IMR-90 (cell line): ENCODE data around the gene RBM44. TPM values are rescaled to one million over a fixed set of nuclear protein-coding genes. Genes with fewer than 3 reads are reported as not detected.

Experiments used
- ATAC-seq: fragments of 200-7000 bp; cut with Tn5 transposase; 2 replicates; pipeline ENCODE4 v1.9.1; 2020; ENCODE audit warnings: low read depth, mild to moderate bottlenecking, moderate library complexity
- BruUV-seq: library from RNA; stranded (reverse); fragments of 400-500 nt; replicated peaks from 2 replicates; lab custom pipeline; 2021; lab: Mats Ljungman, UMichigan
- CTCF ChIA-PET: fragments of 300-600 bp; formaldehyde crosslinking; extraction: SDS; loops from one replicate; lab custom pipeline; 2021; ENCODE audit warnings: antibody characterized with exemption; lab: Yijun Ruan, JAX
- POLR2A ChIA-PET: fragments of 300-600 bp; sonication (Branson Sonifier 250); formaldehyde crosslinking; loops from one replicate; lab custom pipeline; 2022; ENCODE audit warnings: antibody characterized with exemption; ENCODE audit not compliant: unreplicated experiment; lab: Charles Lee
- DNase-seq: peaks from one replicate; pipeline ENCODE4 v3.0.0; 2013
- H2AFZ ChIP-seq: replicated peaks from 2 replicates; pipeline ENCODE3; 2013; ENCODE audit warnings: low read length, mild to moderate bottlenecking; ENCODE audit not compliant: poor library complexity
- H2AK5ac ChIP-seq: 2 replicates; pipeline ENCODE4 v1.6.1; 2013; ENCODE audit warnings: low read depth, low read length, inconsistent platforms
- H2AK9ac ChIP-seq: replicated peaks from 2 replicates; pipeline ENCODE3; 2013; ENCODE audit warnings: mild to moderate bottlenecking, low read depth, low read length, moderate library complexity; ENCODE audit not compliant: poor library complexity
- H2BK120ac ChIP-seq: 2 replicates; pipeline ENCODE4 v1.6.1; 2013; ENCODE audit warnings: low read depth, low read length, inconsistent platforms
- H2BK15ac ChIP-seq: 3 replicates; pipeline ENCODE4 v1.6.1; 2013; ENCODE audit warnings: low read depth, low read length, inconsistent platforms
- H2BK20ac ChIP-seq: 2 replicates; pipeline ENCODE4 v1.6.1; 2013; ENCODE audit warnings: low read depth, mild to moderate bottlenecking, inconsistent platforms, low read length, moderate library complexity
- H2BK5ac ChIP-seq: 2 replicates; pipeline ENCODE4 v1.6.1; 2013; ENCODE audit warnings: mild to moderate bottlenecking, low read depth, low read length, inconsistent platforms; ENCODE audit not compliant: poor library complexity, severe bottlenecking
- H3K14ac ChIP-seq: replicated peaks from 2 replicates; pipeline ENCODE4 v1.6.1; 2013; ENCODE audit warnings: low read depth, low read length, inconsistent platforms
- H3K18ac ChIP-seq: 2 replicates; pipeline ENCODE4 v1.6.1; 2013; ENCODE audit warnings: low read depth, low read length, control low read depth
- H3K23ac ChIP-seq: 2 replicates; pipeline ENCODE4 v1.6.1; 2013; ENCODE audit warnings: low read depth, low read length, inconsistent platforms
- H3K27ac ChIP-seq: 2 replicates; pipeline ENCODE4 v1.5.1; 2013; ENCODE audit warnings: mild to moderate bottlenecking, control low read depth, low read length; ENCODE audit not compliant: insufficient read depth
- H3K27me3 ChIP-seq: 2 replicates; pipeline ENCODE4 v1.6.1; 2013; ENCODE audit warnings: low read length; ENCODE audit not compliant: control insufficient read depth, insufficient read depth
- H3K36me3 ChIP-seq: 2 replicates; pipeline ENCODE4 v1.6.1; 2013; ENCODE audit warnings: low read length, mixed read lengths; ENCODE audit not compliant: control insufficient read depth, insufficient read depth
- H3K4ac ChIP-seq: 2 replicates; pipeline ENCODE4 v1.6.1; 2013; ENCODE audit warnings: low read depth, low read length, inconsistent platforms
- H3K4me1 ChIP-seq: 2 replicates; pipeline ENCODE4 v1.6.1; 2013; ENCODE audit warnings: low read length, mixed read lengths; ENCODE audit not compliant: control insufficient read depth, insufficient read depth
- H3K4me2 ChIP-seq: 2 replicates; pipeline ENCODE4 v1.6.1; 2013; ENCODE audit warnings: low read depth, mild to moderate bottlenecking, control low read depth, low read length, moderate library complexity
- H3K4me3 ChIP-seq: 2 replicates; pipeline ENCODE4 v1.5.1; 2013; ENCODE audit warnings: low read depth, mild to moderate bottlenecking, control low read depth, low read length, moderate library complexity; ENCODE audit not compliant: insufficient read depth
- H3K56ac ChIP-seq: 2 replicates; pipeline ENCODE4 v1.6.1; 2013; ENCODE audit warnings: low read length, inconsistent platforms; ENCODE audit not compliant: insufficient read depth; ENCODE audit errors: extremely low read depth
- H3K79me1 ChIP-seq, 2 experiments: 2 replicates each; pipeline ENCODE4 v1.6.1; 2013; ENCODE audit warnings: low read length in 2 of 2, inconsistent platforms in 1 of 2, low read depth in 1 of 2
- H3K9ac ChIP-seq: 2 replicates; pipeline ENCODE4 v1.6.1; 2013; ENCODE audit warnings: low read depth, low read length, control low read depth
- H3K9me1 ChIP-seq: 2 replicates; pipeline ENCODE4 v1.6.1; 2013; ENCODE audit warnings: low read length, inconsistent platforms; ENCODE audit not compliant: insufficient read depth
- H3K9me3 ChIP-seq: 2 replicates; pipeline ENCODE4 v1.6.1; 2013; ENCODE audit warnings: low read length; ENCODE audit not compliant: control insufficient read depth, insufficient read depth
- H4K20me1 ChIP-seq: 2 replicates; pipeline ENCODE4 v1.6.1; 2013; ENCODE audit warnings: low read length, inconsistent platforms; ENCODE audit not compliant: insufficient read depth
- H4K5ac ChIP-seq: 2 replicates; pipeline ENCODE4 v1.6.1; 2013; ENCODE audit warnings: mild to moderate bottlenecking, low read depth, low read length, control low read depth
- H4K8ac ChIP-seq, 2 experiments: 2 replicates each; pipeline ENCODE4 v1.6.1; 2013; ENCODE audit warnings: low read depth in 2 of 2, low read length in 2 of 2, control low read depth in 1 of 2, inconsistent platforms in 1 of 2
- H4K91ac ChIP-seq: 2 replicates; pipeline ENCODE4 v1.6.1; 2013; ENCODE audit warnings: low read depth, low read length, inconsistent platforms; ENCODE audit not compliant: insufficient read depth
- CEBPB ChIP-seq: IDR thresholded peaks from 2 replicates; pipeline ENCODE4 v1.6.1; 2012; ENCODE audit warnings: low read depth, low read length, improper control_type of control experiment
- CHD1 ChIP-seq: IDR thresholded peaks from 2 replicates; pipeline ENCODE4 v1.6.1; 2012; ENCODE audit warnings: low read depth, low read length, improper control_type of control experiment
- FOS ChIP-seq: fragments of 150-350 bp; IDR thresholded peaks from 2 replicates; pipeline ENCODE4 v1.6.1; 2016; ENCODE audit warnings: low read depth, low read length
- MAFK ChIP-seq: IDR thresholded peaks from 2 replicates; pipeline ENCODE4 v1.6.1; 2012; ENCODE audit warnings: low read depth, low read length, improper control_type of control experiment
- MAZ ChIP-seq: IDR thresholded peaks from 2 replicates; pipeline ENCODE4 v1.6.1; 2012; ENCODE audit warnings: low read depth, mild to moderate bottlenecking, low read length, improper control_type of control experiment, moderate library complexity, borderline replicate concordance
- MXI1 ChIP-seq: IDR thresholded peaks from 2 replicates; pipeline ENCODE4 v1.6.1; 2012; ENCODE audit warnings: low read depth, mild to moderate bottlenecking, low read length, moderate library complexity, borderline replicate concordance
- NFE2L2 ChIP-seq: fragments of 150-350 bp; IDR thresholded peaks from 2 replicates; pipeline ENCODE4 v1.6.1; 2016; ENCODE audit warnings: low read depth, mild to moderate bottlenecking, low read length
- POLR2A ChIP-seq: IDR thresholded peaks from 2 replicates; pipeline ENCODE4 v1.6.1; 2012; ENCODE audit warnings: mild to moderate bottlenecking, low read depth, low read length
- RAD21 ChIP-seq: IDR thresholded peaks from 2 replicates; pipeline ENCODE4 v1.6.1; 2012; ENCODE audit warnings: low read length, improper control_type of control experiment
- RCOR1 ChIP-seq: IDR thresholded peaks from 2 replicates; pipeline ENCODE4 v1.6.1; 2012; ENCODE audit warnings: mild to moderate bottlenecking, low read length, improper control_type of control experiment; ENCODE audit not compliant: insufficient replicate concordance
- RFX5 ChIP-seq: IDR thresholded peaks from 2 replicates; pipeline ENCODE4 v1.8.0; 2012; ENCODE audit warnings: low read depth, mild to moderate bottlenecking, low read length, moderate library complexity
- SMC3 ChIP-seq: fragments of 150-350 bp; IDR thresholded peaks from 2 replicates; pipeline ENCODE4 v1.6.1; 2016; ENCODE audit warnings: low read depth, mild to moderate bottlenecking, antibody characterized with exemption, low read length, moderate library complexity
- USF2 ChIP-seq: fragments of 150-350 bp; IDR thresholded peaks from 2 replicates; pipeline ENCODE4 v1.6.1; 2017; ENCODE audit warnings: mild to moderate bottlenecking, antibody characterized with exemption, low read length, low read depth
- WGBS, 2 experiments: methylation state at CpG; one replicate each; pipeline versions ENCODE4 v1.1.5 to v1.1.7; 2013; ENCODE audit warnings: missing lambda C conversion rate in 2 of 2; ENCODE audit not compliant: insufficient read length in 1 of 2; ENCODE audit errors: extremely low coverage in 2 of 2; 5-methylcytosine and 5-hydroxymethylcytosine counted together
- dilution Hi-C: fragments of 300-500 bp; cut with HindIII; formaldehyde crosslinking; loops from one replicate; pipeline ENCODE4 v1.14.3; 2018; ENCODE audit warnings: low sequenced_read_pairs; ENCODE audit not compliant: unreplicated experiment
- in situ Hi-C: fragments of 300-500 bp; cut with MboI; formaldehyde crosslinking; loops from 3 replicates; pipeline ENCODE4 v1.14.3; 2019; ENCODE audit warnings: low sequenced_read_pairs, inconsistent platforms, mixed read lengths
- intact Hi-C: fragments of 100-400 bp; cut with micrococcal nuclease; formaldehyde crosslinking; loops from 2 replicates; pipeline ENCODE4 v1.10.0; 2022
- polyA plus RNA-seq, 3 experiments: library from polyadenylated mRNA; depleted of rRNA; stranded (reverse); fragments of >200 nt; gene quantifications; 2 replicates each; pipeline ENCODE4 v1.2.3, GENCODE V29; 2012; ENCODE audit warnings: low replicate concordance in 1 of 3
- total RNA-seq: library from RNA; depleted of rRNA; stranded (reverse); fragments of >200 nt; gene quantifications from 2 replicates; pipeline ENCODE4 v1.2.3, GENCODE V29; 2012
- TF ChIP-seq, protein P1 (sequence below): fragments of 150-350 bp; IDR thresholded peaks from 2 replicates; pipeline ENCODE4 v1.6.1; 2016; ENCODE audit warnings: low read depth, mild to moderate bottlenecking, low read length, moderate library complexity, borderline replicate concordance

Gene RBM44
- total and polyA plus RNA-seq, 2 of the 4 experiments (the other 2 are of a cell fraction): 0.14 to 0.18 TPM

- no peak for ATAC-seq
- H2BK5ac ChIP-seq: no peak overlapping the region
- no peak overlapping the region for H4K8ac ChIP-seq
- peaks cover 4% of the 10 kb centered on the region for H3K9me1 ChIP-seq
- H3K23ac ChIP-seq: no peak overlapping the region
- no peak overlapping the region for H3K4me3 ChIP-seq
- H3K4me2 ChIP-seq: no peak overlapping the region
- no peak overlapping the region for H2AK9ac ChIP-seq
- no peak overlapping the region for H2BK20ac ChIP-seq
- H3K4ac ChIP-seq: no peak overlapping the region
- no peak overlapping the region for H2BK15ac ChIP-seq
- no TSS peak for BruUV-seq
- no peak overlapping the region for H4K5ac ChIP-seq
- H3K18ac ChIP-seq: no peak overlapping the region
- no peak overlapping the region for H4K91ac ChIP-seq
- no peak overlapping the region for H2AFZ ChIP-seq
- no peak overlapping the region for H3K56ac ChIP-seq
- H3K27me3 ChIP-seq: no peaks in the 10 kb centered on the region
- H2AK5ac ChIP-seq: no peak overlapping the region
- CTCF ChIA-PET: no interaction called here
- no peak overlapping the region for H3K27ac ChIP-seq
- peaks cover 2% of the 10 kb centered on the region; the same call in 1 of the 2 replicates for H3K4me1 ChIP-seq
- peaks cover 12% of the 10 kb centered on the region for H3K9me3 ChIP-seq
- no peak for DNase-seq
- H3K36me3 ChIP-seq: peaks cover 11% of the 10 kb centered on the region
- WGBS, 2 experiments: 100% methylated on average over 1 of the region's 4 CpGs; no CpG with 5 or more reads in 1 of the 2 experiments
- TF ChIP-seq MAZ (no peak), RCOR1 (no peak), FOS (no peak), POLR2A (no peak), SMC3 (no peak), NFE2L2 (no peak), MAFK (no peak), RFX5 (no peak), CEBPB (no peak), RAD21 (no peak), USF2 (no peak), CHD1 (no peak), MXI1 (no peak)
- TF ChIP-seq, protein P1, sequence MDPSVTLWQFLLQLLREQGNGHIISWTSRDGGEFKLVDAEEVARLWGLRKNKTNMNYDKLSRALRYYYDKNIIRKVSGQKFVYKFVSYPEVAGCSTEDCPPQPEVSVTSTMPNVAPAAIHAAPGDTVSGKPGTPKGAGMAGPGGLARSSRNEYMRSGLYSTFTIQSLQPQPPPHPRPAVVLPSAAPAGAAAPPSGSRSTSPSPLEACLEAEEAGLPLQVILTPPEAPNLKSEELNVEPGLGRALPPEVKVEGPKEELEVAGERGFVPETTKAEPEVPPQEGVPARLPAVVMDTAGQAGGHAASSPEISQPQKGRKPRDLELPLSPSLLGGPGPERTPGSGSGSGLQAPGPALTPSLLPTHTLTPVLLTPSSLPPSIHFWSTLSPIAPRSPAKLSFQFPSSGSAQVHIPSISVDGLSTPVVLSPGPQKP: no peak
- H3K79me1 ChIP-seq: peaks cover 2% of the 10 kb centered on the region in 2 experiments; a peak in 1 of 4 replicates
- no peak overlapping the region for H3K14ac ChIP-seq
- no peak overlapping the region for H2BK120ac ChIP-seq
- intact Hi-C loops: no loop called here
- POLR2A ChIA-PET: no interaction called here
- in situ Hi-C loops: no loop called here
- no peak overlapping the region for H3K9ac ChIP-seq
- dilution Hi-C loops: no loop called here
- peaks cover 4% of the 10 kb centered on the region; the same call in 1 of the 2 replicates for H4K20me1 ChIP-seq
Observed at GRCh38 chr2:237786936-237787335, 11.6 kb upstream of the RBM44 start.
